NCI-H69 (cell line): ENCODE results near the gene PPP1R12B.
"Not testable (repeated sequence)": the region's sequence is repeated elsewhere in the genome, so short reads cannot be mapped to it uniquely, and the experiment has no call there.

Source experiments
- DNase-seq: peaks from one replicate; lab custom pipeline; 2025; lab: John Stamatoyannopoulos, UW

Gene PPP1R12B

DNA sequence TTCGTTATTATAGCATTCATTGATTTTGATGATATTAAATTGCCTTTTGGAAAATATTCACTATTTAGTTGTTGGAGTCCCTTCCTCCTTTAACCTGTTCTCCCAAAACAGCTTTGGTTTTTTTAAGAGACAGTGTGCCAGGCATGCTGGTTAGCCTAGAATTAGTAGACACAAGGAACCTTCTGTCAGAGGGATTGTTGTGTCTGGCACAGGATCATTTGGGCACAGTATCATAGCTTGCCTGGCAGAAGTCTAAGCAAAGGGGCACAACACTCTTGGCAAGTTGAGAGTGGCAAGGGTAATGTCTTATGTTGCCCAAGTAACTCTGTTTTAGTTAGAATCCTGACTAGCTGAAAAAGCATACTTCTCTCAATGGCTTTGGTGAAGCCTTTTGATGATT lies 49.9 kb downstream of the PPP1R12B start:
- DNase-seq: not testable (repeated sequence)

- DNase-seq: peak; percentile 22
Measured at GRCh38 chr1:202401771-202402170, 53.3 kb downstream of the PPP1R12B start.

DNA sequence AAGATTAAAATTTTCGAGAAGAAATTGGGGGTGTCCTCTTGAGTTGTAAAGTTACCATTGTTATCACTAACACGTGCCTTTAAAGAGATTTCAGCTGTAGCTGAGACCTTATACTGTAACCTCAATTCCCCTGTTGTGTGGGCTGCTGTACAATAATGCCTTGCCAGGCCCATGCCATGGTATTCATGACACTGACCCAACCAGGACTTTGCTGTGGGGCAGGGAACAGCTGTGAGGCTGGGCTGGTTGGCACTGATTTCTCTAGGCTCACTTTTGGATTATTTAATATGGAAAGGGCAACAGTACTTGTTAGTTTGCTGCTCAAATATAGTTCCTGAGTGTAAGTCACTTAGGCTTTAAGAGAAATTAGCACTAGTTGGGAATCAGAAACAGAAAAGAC lies 54.9 kb downstream of the PPP1R12B start:
- DNase-seq: not testable (repeated sequence)

DNA sequence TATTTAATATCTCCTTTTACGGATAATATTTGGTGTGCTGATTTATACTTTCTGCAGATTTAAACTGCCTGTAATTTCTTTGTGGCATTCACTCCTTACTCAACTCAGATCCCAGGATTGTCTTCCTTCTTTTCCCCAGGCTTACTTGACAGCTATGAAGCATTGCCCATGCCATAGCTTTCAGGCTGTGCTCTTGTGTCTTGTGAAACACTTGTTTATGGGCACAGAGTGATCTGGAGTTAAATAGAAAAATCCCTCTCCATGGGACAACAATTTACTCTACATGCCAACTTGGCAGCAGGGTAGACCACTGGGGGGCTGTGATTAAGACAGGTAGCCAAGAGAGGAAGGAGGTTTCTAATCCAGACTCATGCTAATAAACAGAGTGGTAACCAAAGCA lies 57.4 kb downstream of the PPP1R12B start:
- DNase-seq: no peak

- not testable (repeated sequence) for DNase-seq
Measured at GRCh38 chr1:202406896-202407295, 58.4 kb downstream of the PPP1R12B start.

- DNase-seq: peak; percentile 39
Measured at GRCh38 chr1:202407378-202407777, 58.9 kb downstream of the PPP1R12B start.

- not testable (repeated sequence) for DNase-seq
Measured at GRCh38 chr1:202410251-202410650, 61.8 kb downstream of the PPP1R12B start.

DNA sequence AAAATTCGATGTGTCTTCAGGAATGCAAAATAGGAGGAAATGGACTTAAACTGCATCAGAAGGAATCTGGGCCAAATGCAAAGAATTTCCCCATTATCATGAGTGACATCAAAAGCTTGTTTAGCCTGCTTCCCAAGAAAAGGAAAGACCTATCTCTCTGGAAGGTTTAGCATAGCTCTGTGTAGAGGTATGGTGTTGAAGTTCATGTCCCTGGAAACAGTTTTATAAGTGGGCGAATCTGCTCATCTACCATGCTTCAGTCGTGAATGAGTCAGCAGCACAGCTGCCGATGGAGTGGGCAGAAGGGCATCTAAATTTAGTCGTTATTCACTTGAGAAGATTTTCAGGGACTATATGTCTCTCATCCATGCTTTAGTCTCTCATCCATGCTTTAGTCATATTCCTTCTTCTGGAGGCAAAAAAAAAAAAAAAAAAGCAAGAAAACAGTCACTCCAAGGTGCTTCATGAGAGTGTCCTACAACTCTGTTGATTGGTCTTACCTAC lies 62.4 kb downstream of the PPP1R12B start:
- DNase-seq: not testable (repeated sequence)

DNA sequence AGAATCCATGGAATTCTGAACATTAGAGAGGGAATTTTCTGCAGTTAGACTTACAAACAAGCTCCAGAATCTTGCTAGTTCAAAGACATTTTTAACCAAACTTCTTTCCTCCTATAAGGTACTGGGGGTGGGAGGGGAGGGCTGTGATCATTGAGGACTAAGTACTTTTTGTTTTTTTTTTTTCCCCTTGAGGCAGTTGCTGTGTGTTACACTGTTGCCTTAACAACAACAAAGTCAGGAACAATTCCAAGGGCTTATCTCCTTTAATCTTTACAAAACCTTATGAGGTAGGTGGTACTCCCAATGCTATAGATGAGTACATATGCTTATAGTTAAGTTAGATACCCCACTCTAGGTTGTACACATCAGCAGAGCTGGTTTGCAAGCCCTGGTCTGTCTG lies 62.9 kb downstream of the PPP1R12B start:
- DNase-seq: no peak

GRCh38 chr1:202412421-202412820 lies 63.9 kb downstream of the PPP1R12B start:
- DNase-seq: not testable (repeated sequence)

DNA sequence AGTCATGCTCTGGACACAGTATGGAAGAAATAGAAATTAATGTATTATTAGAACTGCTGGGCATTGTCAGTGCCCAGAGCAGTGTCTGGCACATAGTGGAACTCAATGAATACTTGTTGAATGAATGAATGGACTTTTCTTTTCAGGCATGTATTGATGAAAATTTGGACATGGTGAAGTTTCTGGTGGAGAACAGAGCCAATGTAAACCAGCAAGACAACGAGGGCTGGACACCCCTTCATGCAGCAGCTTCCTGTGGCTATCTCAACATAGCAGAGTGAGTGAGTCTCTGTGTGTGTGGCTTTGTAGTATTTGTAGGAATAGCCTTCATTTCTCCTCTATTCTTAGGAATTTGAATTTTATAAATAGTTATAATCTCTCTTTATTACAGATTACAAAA lies 68.1 kb downstream of the PPP1R12B start:
- DNase-seq: no peak

DNA sequence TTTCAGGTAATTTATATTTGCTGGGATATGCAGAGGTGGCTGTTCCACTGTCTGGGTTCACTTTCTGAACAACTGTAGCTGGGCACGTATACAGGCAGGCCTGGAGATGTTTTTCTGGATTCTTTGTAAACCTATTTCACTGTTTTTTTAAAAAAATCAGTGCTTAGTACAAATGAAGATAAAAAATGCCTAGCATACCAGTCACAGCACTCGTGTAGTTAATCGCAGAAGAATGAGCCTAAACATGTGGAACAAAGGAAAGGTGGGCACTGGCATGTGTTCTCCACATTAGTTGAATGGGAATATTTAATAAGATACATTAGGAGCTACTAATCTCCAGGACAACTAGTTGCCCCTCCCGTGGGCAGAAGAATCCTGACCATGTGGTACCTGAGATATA lies 68.6 kb downstream of the PPP1R12B start:
- DNase-seq: not testable (repeated sequence)

DNA sequence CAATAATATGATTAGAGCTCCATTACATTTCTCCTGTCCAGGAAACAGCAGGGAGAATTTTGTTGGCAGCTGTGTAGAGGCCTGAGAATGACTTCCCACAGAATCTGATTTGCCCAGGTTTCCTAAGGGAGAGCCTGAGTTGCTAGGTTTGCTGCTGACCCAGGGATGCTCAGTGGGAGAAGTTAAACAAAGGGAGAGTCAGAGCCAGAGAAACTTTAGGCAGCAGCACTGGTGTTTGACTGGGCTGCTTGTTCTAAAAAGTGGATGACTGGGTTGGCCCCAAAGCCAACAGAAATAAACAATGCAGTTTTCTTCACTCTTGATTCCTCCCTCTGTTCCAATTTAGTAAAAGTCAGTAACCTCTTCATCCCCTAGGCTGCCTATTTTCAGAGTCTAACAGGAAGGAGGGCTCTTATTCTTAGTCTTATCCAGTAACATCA lies 69.3 kb downstream of the PPP1R12B start:
- DNase-seq: peak; percentile 49

GRCh38 chr1:202419731-202420130 lies 71.2 kb downstream of the PPP1R12B start:
- DNase-seq: not testable (repeated sequence)

DNA sequence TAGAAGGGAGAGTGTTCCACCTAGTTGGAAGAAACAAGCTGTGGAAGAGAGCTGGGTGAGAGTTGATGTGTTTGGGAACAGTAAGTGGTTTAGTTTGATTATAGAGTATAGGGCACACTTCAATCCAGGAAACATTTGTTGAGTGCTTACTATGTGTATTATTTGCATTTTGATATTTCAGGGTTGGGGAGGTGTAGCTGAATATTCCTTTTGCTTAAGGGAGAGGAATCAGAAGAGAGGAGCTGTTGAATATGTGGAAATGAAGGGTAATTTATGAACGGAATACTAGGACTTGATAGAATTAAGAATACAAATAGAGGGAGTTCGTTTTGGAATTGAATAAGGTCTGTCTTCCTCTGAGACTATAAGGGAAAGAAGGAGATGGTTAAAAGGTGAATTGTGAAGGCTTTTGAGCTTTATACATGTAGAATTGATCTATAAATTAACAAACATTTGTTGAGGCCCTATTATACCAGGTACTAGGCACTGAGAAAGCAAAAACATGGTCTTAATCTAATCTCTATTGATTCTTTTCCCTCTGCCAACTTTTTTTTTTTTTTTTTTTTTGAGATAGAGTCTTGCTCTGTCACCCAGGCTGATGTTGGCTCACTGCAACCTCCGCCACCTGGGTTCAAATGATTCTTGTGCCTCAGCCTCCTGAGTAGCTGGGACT lies 72.1 kb downstream of the PPP1R12B start:
- DNase-seq: not testable (repeated sequence)

GRCh38 chr1:202422709-202423108 lies 74.2 kb downstream of the PPP1R12B start:
- DNase-seq: not testable (repeated sequence)

DNA sequence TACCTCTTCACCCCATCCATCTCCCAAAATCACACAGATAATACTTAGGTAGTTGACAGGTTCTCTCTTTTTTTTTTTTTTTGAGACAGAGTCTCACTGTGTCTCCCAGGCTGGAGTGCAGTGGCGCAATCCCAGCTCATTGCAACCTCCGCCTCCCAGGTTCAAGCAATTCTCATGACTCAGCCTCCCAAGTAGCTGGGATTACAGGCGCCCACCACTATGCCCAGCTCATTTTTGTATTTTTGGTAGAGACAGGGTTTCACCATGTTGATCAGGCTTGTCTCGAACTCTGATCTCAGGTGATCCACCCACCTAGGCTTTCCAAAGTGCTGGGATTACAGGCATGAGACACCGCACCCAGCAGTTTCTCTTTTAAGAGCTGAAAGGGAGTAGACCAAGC lies 75.8 kb downstream of the PPP1R12B start:
- not testable (repeated sequence) for DNase-seq

DNA sequence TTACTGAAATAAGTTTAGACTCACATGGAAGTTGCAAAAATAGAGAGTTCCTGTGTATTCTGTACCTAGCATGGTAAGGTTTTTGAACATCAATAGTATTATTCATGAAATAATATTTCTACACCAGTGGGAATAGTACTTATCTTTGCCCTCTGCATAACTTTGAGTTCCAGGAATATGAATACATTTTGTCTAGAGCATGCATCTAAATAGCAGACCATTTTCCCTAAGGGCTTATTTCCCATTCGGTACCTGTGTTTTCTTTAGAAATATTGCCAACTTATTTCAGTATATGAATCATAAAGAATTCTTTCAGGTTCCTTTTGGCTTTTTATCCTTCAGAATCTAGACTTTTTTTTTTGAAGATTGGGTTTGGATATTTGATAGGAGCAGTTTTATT lies 81.6 kb downstream of the PPP1R12B start:
- not testable (repeated sequence) for DNase-seq

DNA sequence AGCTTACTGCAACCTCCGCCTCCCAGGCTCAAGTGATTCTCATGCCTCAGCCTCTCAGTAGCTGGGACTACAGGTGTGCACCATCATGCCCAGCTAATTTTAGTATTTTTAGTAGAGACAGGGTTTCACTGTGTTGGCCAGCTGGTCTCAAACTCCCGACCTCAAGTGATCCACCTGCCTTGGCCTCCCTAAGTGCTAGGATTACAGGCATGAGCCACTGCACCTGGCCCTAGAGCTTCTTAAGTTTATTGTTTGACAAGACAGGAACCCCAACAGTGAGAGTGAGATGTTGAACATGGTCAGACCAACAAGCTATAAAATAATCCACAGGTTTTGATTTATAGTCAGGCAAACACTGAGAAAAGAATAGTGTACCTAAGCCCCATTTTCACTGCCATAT lies 83.8 kb downstream of the PPP1R12B start:
- DNase-seq: peak; percentile 57

- DNase-seq: no peak
Measured at GRCh38 chr1:202433155-202434043, 84.9 kb downstream of the PPP1R12B start.

DNA sequence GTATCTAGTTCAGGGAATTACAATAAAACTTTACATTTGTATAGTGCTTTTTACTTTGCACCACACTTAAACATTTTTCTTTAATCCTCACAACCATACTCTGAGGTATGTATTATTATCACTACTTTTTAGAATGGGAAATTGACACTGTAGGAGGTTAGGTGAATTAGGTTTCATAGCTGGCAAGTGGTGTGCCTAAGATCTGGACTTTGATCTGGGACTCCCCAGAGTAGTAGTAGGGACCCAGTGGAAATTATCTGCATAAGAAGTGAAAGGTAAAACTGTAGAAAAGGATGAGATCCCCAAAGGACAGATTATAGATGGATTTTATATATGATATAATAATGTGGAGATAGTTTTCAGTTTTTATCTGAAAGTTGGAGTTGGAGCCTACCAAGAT lies 85.6 kb downstream of the PPP1R12B start:
- DNase-seq: no peak

DNA sequence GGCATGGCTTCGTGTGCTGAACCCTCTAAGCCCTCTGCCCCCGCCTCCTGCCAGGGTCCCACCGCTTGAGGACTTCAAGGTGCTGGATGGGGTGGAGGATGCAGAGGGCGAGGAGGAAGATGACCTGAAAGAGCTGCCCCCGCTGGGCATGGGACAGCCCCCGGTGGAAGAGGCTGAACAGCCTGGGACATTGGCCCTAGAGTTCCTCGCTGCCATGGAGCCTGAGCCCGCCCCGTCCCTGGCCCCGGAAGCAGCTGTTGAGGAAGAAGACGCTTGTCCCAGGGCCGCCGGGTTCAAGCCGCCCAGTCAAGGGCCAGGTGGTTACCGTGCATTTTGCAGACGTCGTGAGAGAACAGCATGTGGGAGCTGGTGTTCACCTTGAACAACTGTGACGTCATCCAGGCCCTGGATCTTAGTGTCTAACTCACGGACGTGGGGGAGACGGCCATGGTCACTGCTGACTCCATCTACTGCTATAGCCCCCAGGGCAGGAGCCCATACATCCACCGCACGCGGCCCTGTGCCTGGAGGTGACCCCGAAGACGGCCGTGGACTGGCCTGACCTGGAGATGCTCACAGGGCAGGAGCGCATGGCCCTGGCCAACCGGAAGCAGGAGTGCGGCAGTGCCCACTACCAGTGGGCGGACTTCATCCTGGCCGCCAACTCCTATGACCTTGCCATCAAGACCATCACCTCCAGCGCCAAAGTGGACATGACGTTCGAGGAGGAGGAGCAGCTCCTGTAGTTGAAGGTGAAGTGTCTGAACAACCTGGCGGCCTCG lies 90.1 kb downstream of the PPP1R12B start:
- no peak for DNase-seq
